Panc1 (cell line): ENCODE data around the gene ARF1. TPM values are rescaled to one million over a fixed set of nuclear protein-coding genes. Genes with fewer than 3 reads are reported as not detected.

Source experiments
- ATAC-seq: fragments of 200-7000 bp; cut with Tn5 transposase; 2 replicates; pipeline ENCODE4 v1.9.1; 2020; ENCODE audit warnings: mild to moderate bottlenecking, moderate library complexity
- BruUV-seq: library from RNA; stranded (reverse); fragments of 400-500 nt; replicated peaks from 2 replicates; lab custom pipeline; 2021; lab: Mats Ljungman, UMichigan
- CTCF ChIA-PET: fragments of 300-600 bp; sonication (Branson Sonifier 250); formaldehyde crosslinking; loops from one replicate; lab custom pipeline; 2022; ENCODE audit warnings: antibody characterized with exemption; lab: Charles Lee
- POLR2A ChIA-PET: fragments of 300-600 bp; sonication (Branson Sonifier 250); formaldehyde crosslinking; loops from one replicate; lab custom pipeline; 2022; ENCODE audit warnings: antibody characterized with exemption; lab: Charles Lee
- DNase-seq: peaks from one replicate; pipeline ENCODE4 v3.0.0-alpha.2; 2010; ENCODE audit warnings: low read depth, low spot score
- H3K27ac ChIP-seq: 2 replicates; pipeline ENCODE4 v1.5.1; 2011; ENCODE audit warnings: mild to moderate bottlenecking, low read length, inconsistent platforms
- H3K27me3 ChIP-seq: fragments of 200-500 bp; sonication (Bioruptor generic); 2 replicates; pipeline ENCODE4 v1.6.0; 2014; ENCODE audit warnings: low read length, inconsistent platforms; ENCODE audit not compliant: control insufficient read depth, insufficient read depth
- H3K36me3 ChIP-seq: fragments of 200-500 bp; sonication (Bioruptor generic); 2 replicates; pipeline ENCODE4 v1.5.1; 2014; ENCODE audit warnings: inconsistent platforms, mild to moderate bottlenecking, low read length, moderate library complexity; ENCODE audit not compliant: control insufficient read depth, insufficient read depth
- H3K4me1 ChIP-seq: 2 replicates; pipeline ENCODE4 v1.5.1; 2011; ENCODE audit warnings: inconsistent platforms, mild to moderate bottlenecking, low read length, moderate library complexity; ENCODE audit not compliant: control insufficient read depth, insufficient read depth
- H3K4me3 ChIP-seq, 2 experiments: 2 replicates each; pipeline ENCODE4 v1.5.1; 2011 to 2012; ENCODE audit warnings: low read depth in 2 of 2, low read length in 2 of 2, mild to moderate bottlenecking in 2 of 2, inconsistent platforms in 1 of 2, moderate library complexity in 1 of 2
- H3K9me3 ChIP-seq: fragments of 200-500 bp; sonication (Bioruptor generic); 2 replicates; pipeline ENCODE4 v1.5.1; 2014; ENCODE audit warnings: low read depth, mild to moderate bottlenecking, inconsistent platforms, low read length, moderate library complexity; ENCODE audit not compliant: control insufficient read depth, insufficient read depth
- CTCF ChIP-seq: fragments of 450-650 bp; IDR thresholded peaks from 2 replicates; pipeline ENCODE4 v1.5.1; 2017; ENCODE audit warnings: mild to moderate bottlenecking
- POLR2AphosphoS5 ChIP-seq: IDR thresholded peaks from 2 replicates; pipeline ENCODE4 v1.6.1; 2012; ENCODE audit warnings: mild to moderate bottlenecking, low read depth, low read length, moderate library complexity
- REST ChIP-seq, 2 experiments: IDR thresholded peaks; 2 replicates each; pipeline ENCODE4 v1.6.1; 2011 to 2012; ENCODE audit warnings: low read depth in 2 of 2, control low read depth in 1 of 2, low read length in 1 of 2, mild to moderate bottlenecking in 1 of 2, moderate library complexity in 1 of 2; ENCODE audit not compliant: insufficient read depth in 1 of 2
- SIN3A ChIP-seq: IDR thresholded peaks from 2 replicates; pipeline ENCODE4 v1.6.1; 2012; ENCODE audit warnings: low read depth, mild to moderate bottlenecking, low read length, moderate library complexity, borderline replicate concordance; ENCODE audit not compliant: insufficient read depth
- TCF7L2 ChIP-seq: IDR thresholded peaks from 2 replicates; pipeline ENCODE4 v1.6.1; 2011; ENCODE audit warnings: mild to moderate bottlenecking, low read depth, low read length, inconsistent platforms
- in situ Hi-C: cut with HindIII; loops from 2 replicates; pipeline ENCODE4 v1.10.0; 2016; ENCODE audit warnings: low sequenced_read_pairs, low pct_unique_long_range_greater_than_20kb
- intact Hi-C: fragments of 100-400 bp; cut with micrococcal nuclease; formaldehyde crosslinking; loops from one replicate; pipeline ENCODE4 v1.10.0; 2022; ENCODE audit not compliant: unreplicated experiment
- total RNA-seq: library from RNA; stranded (reverse); gene quantifications from one replicate; pipeline ENCODE4 v1.2.1, GENCODE V29; 2021; ENCODE audit not compliant: unreplicated experiment

ARF1 gene
- total RNA-seq, 1 experiment from 2014 or later = 321 TPM

- ChIA-PET CTCF (interaction anchor here (0.5 kb wide), 1 partner anchor 31 kb away, joined by 8 read pairs; no protein-coding TSS in a partner anchor), POLR2A (interaction anchor here (0.6 kb wide), 1 partner anchor 60 kb away, joined by 3 read pairs; no protein-coding TSS in a partner anchor)
- in situ Hi-C loops (no loop called here), intact Hi-C loops (no loop called here)
- DNase-seq (no peak), ATAC-seq (no peak)
- BruUV-seq = no TSS peak
- H3K27ac ChIP-seq = no peak overlapping the region
- no peaks in the 10 kb centered on the region for H3K27me3 ChIP-seq
- peaks cover 16% of the 10 kb centered on the region for H3K4me1 ChIP-seq
- no peaks in the 10 kb centered on the region for H3K9me3 ChIP-seq
- no peak for TF ChIP-seq REST (IDR thresholded peaks at IDR 0.05; ENCODE audit: insufficient read depth in 1 of 2, low read depth in 2 of 2, low read length in 1 of 2)
- TF ChIP-seq SIN3A = no peak
- no peak for TF ChIP-seq TCF7L2
- no peak for TF ChIP-seq CTCF
- no peak for TF ChIP-seq POLR2AphosphoS5
- H3K36me3 ChIP-seq = peaks cover 5% of the 10 kb centered on the region; the same call in 1 of the 2 replicates
- no peak overlapping the region for H3K4me3 ChIP-seq
These were observed 24.2 kb downstream of the ARF1 start for GRCh38 chr1:228106800-228107054.

GRCh38 chr1:228107636-228108035, 25.1 kb downstream of the ARF1 start:
- no peak overlapping the region for H3K27ac ChIP-seq
- BruUV-seq = no TSS peak
- ChIA-PET CTCF (no interaction called here), POLR2A (no interaction called here)
- ATAC-seq (no peak), DNase-seq (no peak)
- H3K27me3 ChIP-seq = no peaks in the 10 kb centered on the region
- TF ChIP-seq SIN3A = no peak
- TF ChIP-seq REST (IDR thresholded peaks at IDR 0.05; ENCODE audit: insufficient read depth in 1 of 2, low read depth in 2 of 2, low read length in 1 of 2) = no peak
- TF ChIP-seq CTCF = no peak
- TF ChIP-seq TCF7L2 = no peak
- no peak for TF ChIP-seq POLR2AphosphoS5
- intact Hi-C loops (no loop called here), in situ Hi-C loops (no loop called here)
- H3K4me1 ChIP-seq = peaks cover 15% of the 10 kb centered on the region
- no peaks in the 10 kb centered on the region for H3K9me3 ChIP-seq
- peaks cover 2% of the 10 kb centered on the region; the same call in 1 of the 2 replicates for H3K36me3 ChIP-seq
- no peak overlapping the region for H3K4me3 ChIP-seq
